ENCODE results near the gene MYLK2.

DNA sequence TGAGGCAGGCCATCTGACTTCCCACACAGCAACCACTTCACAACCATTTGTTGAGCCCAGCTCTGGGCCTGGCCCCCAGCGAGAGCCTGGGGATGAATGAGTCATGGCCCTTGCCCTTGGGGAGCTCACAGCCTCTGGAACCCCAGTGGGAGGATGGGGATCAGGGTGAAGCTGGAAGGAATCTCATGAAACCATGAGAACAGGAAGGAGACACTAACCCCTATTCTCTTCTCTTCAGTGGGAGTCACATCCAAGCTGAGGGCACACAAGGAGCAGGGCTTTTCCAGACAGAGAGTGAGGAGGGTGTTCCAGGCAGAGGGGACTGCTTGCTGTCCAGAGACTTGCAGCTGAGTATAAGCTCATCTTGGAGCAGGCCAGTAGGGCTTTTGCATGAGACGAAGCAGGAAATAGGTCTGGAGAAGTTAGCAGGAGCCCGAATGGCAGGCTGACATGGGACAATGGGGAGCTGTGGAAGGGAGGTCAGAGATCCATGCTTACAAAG lies 18.8 kb downstream of the MYLK2 start:
- TF ChIP-seq POLR2AphosphoS5 (IDR thresholded peaks at IDR 0.05; ENCODE audit: low read depth, low read length), result no peak
- TF ChIP-seq FOXP2 (optimal IDR thresholded peaks at IDR 0.05; ENCODE audit: borderline replicate concordance, extremely low read depth, extremely low read length, insufficient read depth), result no peak
- TF ChIP-seq, protein P1, sequence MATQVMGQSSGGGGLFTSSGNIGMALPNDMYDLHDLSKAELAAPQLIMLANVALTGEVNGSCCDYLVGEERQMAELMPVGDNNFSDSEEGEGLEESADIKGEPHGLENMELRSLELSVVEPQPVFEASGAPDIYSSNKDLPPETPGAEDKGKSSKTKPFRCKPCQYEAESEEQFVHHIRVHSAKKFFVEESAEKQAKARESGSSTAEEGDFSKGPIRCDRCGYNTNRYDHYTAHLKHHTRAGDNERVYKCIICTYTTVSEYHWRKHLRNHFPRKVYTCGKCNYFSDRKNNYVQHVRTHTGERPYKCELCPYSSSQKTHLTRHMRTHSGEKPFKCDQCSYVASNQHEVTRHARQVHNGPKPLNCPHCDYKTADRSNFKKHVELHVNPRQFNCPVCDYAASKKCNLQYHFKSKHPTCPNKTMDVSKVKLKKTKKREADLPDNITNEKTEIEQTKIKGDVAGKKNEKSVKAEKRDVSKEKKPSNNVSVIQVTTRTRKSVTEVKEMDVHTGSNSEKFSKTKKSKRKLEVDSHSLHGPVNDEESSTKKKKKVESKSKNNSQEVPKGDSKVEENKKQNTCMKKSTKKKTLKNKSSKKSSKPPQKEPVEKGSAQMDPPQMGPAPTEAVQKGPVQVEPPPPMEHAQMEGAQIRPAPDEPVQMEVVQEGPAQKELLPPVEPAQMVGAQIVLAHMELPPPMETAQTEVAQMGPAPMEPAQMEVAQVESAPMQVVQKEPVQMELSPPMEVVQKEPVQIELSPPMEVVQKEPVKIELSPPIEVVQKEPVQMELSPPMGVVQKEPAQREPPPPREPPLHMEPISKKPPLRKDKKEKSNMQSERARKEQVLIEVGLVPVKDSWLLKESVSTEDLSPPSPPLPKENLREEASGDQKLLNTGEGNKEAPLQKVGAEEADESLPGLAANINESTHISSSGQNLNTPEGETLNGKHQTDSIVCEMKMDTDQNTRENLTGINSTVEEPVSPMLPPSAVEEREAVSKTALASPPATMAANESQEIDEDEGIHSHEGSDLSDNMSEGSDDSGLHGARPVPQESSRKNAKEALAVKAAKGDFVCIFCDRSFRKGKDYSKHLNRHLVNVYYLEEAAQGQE (IDR thresholded peaks at IDR 0.05; ENCODE audit: insufficient read depth in 1 of 2, low read depth in 2 of 2, low read length in 2 of 2), result no peak
